Measurements from ENCODE around the gene TMEM267. TPM values are rescaled to one million over a fixed set of nuclear protein-coding genes. Genes with fewer than 3 reads are reported as not detected.
A peak's percentile ranks its signal among the peaks of the same experiment; 100 is the strongest.
"Not testable (repeated sequence)": the region's sequence is repeated elsewhere in the genome, so short reads cannot be mapped to it uniquely, and the experiment has no call there.

The TMEM267 gene
- total RNA-seq, 3 donors from 2014 or later (not counting 1 experiment from before 2014, with no cell fraction given): 7.2 to 12.8 (median 8.8) TPM

GRCh38 chr5:43456556-43456955, 27.1 kb downstream of the TMEM267 start:
- H3K27ac Mint-ChIP-seq: no peak overlapping the region
- peaks cover 8% of the 10 kb centered on the region for H3K36me3 Mint-ChIP-seq
- H3K4me1 Mint-ChIP-seq: peaks cover 0 to 3% of the 10 kb centered on the region in 2 donors

GRCh38 chr5:43441575-43441974, 42.1 kb downstream of the TMEM267 start:
- peaks cover 11% of the 10 kb centered on the region for H3K9me3 ChIP-seq (ENCODE audit: control insufficient read depth, insufficient read depth, low read length)
- ATAC-seq; DNase-seq; H3K4me1 ChIP-seq (ENCODE audit: control insufficient read depth, insufficient read depth, low read length); H3K4me3 Mint-ChIP-seq; H3K4me1 Mint-ChIP-seq; H3K27me3 ChIP-seq (ENCODE audit: control insufficient read depth, insufficient read depth, low read length); H3K27ac Mint-ChIP-seq; H3K27me3 Mint-ChIP-seq (ENCODE audit: low read depth in 2 of 2); intact Hi-C loops (cut with micrococcal nuclease); H3K4me3 ChIP-seq (ENCODE audit: low read length); H3K36me3 ChIP-seq (ENCODE audit: control insufficient read depth, insufficient read depth, low read length); H3K27ac ChIP-seq (ENCODE audit: low read length): not testable (repeated sequence)
- peaks cover 51% of the 10 kb centered on the region for H3K36me3 Mint-ChIP-seq
- peaks cover 21 to 27% of the 10 kb centered on the region in 2 donors for H3K9me3 Mint-ChIP-seq

More at GRCh38 chr5:43456556-43456955, 27.1 kb downstream of the TMEM267 start:
- no peaks in the 10 kb centered on the region for H3K27me3 ChIP-seq (ENCODE audit: control insufficient read depth, insufficient read depth, low read length)
- H3K27me3 Mint-ChIP-seq (ENCODE audit: low read depth in 2 of 2): no peaks in the 10 kb centered on the region
- intact Hi-C loops (cut with micrococcal nuclease): no loop called here
- no peak for TF ChIP-seq CTCF (IDR thresholded peaks at IDR 0.05)
- H3K27ac ChIP-seq (ENCODE audit: low read length): no peak overlapping the region
- DNase-seq: no peak
- no peak overlapping the region for H3K4me3 ChIP-seq (ENCODE audit: low read length)
- ATAC-seq: no peak
- peaks cover 0 to 5% of the 10 kb centered on the region in 2 donors for H3K9me3 Mint-ChIP-seq
- peaks cover 3% of the 10 kb centered on the region for H3K36me3 ChIP-seq (ENCODE audit: control insufficient read depth, insufficient read depth, low read length)
- no peaks in the 10 kb centered on the region for H3K4me1 ChIP-seq (ENCODE audit: control insufficient read depth, insufficient read depth, low read length)
- WGBS (ENCODE audit: insufficient coverage): 96% methylated on average over 3 of the region's 3 CpGs
- H3K4me3 Mint-ChIP-seq: no peak overlapping the region
- no peaks in the 10 kb centered on the region for H3K9me3 ChIP-seq (ENCODE audit: control insufficient read depth, insufficient read depth, low read length)

GRCh38 chr5:43437062-43437660, 46.5 kb downstream of the TMEM267 start:
- H3K4me1 ChIP-seq (ENCODE audit: control insufficient read depth, insufficient read depth, low read length): no peaks in the 10 kb centered on the region
- H3K27ac ChIP-seq (ENCODE audit: low read length): no peak overlapping the region
- no peak for DNase-seq
- Mint-ChIP-seq H3K9me3 (peaks cover 16 to 20% of the 10 kb centered on the region in 2 donors), H3K4me1 (no peaks in the 10 kb centered on the region), H3K27ac (no peak overlapping the region), H3K36me3 (peaks cover 34% of the 10 kb centered on the region), H3K27me3 (ENCODE audit: low read depth in 2 of 2) (no peaks in the 10 kb centered on the region), H3K4me3 (no peak overlapping the region)
- intact Hi-C loops (cut with micrococcal nuclease): no loop called here
- no peak for TF ChIP-seq CTCF (IDR thresholded peaks at IDR 0.05)
- no peak overlapping the region for H3K4me3 ChIP-seq (ENCODE audit: low read length)
- H3K27me3 ChIP-seq (ENCODE audit: control insufficient read depth, insufficient read depth, low read length): no peaks in the 10 kb centered on the region
- peaks cover 5% of the 10 kb centered on the region for H3K9me3 ChIP-seq (ENCODE audit: control insufficient read depth, insufficient read depth, low read length)
- peak in 1 of 3 donors; percentile 32 for ATAC-seq
- no peaks in the 10 kb centered on the region for H3K36me3 ChIP-seq (ENCODE audit: control insufficient read depth, insufficient read depth, low read length)
- WGBS (ENCODE audit: insufficient coverage): 91% methylated on average over 2 of the region's 3 CpGs

GRCh38 chr5:43433382-43433781, 50.3 kb downstream of the TMEM267 start:
- no peaks in the 10 kb centered on the region for H3K27me3 ChIP-seq (ENCODE audit: control insufficient read depth, insufficient read depth, low read length)
- no peak overlapping the region for H3K27ac Mint-ChIP-seq
- no peak overlapping the region for H3K4me3 Mint-ChIP-seq

More at GRCh38 chr5:43433382-43433781, 50.3 kb downstream of the TMEM267 start:
- Mint-ChIP-seq H3K27me3 (ENCODE audit: low read depth in 2 of 2) (no peaks in the 10 kb centered on the region), H3K9me3 (peaks cover 8 to 9% of the 10 kb centered on the region in 2 donors), H3K36me3 (peaks cover 8% of the 10 kb centered on the region), H3K4me1 (no peaks in the 10 kb centered on the region)
- Histone ChIP-seq H3K4me3 (ENCODE audit: low read length) (no peak overlapping the region), H3K27ac (ENCODE audit: low read length) (no peak overlapping the region), H3K36me3 (ENCODE audit: control insufficient read depth, insufficient read depth, low read length) (no peaks in the 10 kb centered on the region), H3K9me3 (ENCODE audit: control insufficient read depth, insufficient read depth, low read length) (peaks cover 2% of the 10 kb centered on the region), H3K4me1 (ENCODE audit: control insufficient read depth, insufficient read depth, low read length) (no peaks in the 10 kb centered on the region)
- no peak for DNase-seq
- no peak for ATAC-seq
- 85% methylated on average over 4 of the region's 4 CpGs for WGBS (ENCODE audit: insufficient coverage)
- intact Hi-C loops (cut with micrococcal nuclease): no loop called here
- no peak for TF ChIP-seq CTCF (IDR thresholded peaks at IDR 0.05)

Data from natural killer cell (primary cell).